OCI-LY1 (cell line): ENCODE measurements around the gene AVP.

Source experiments
- EZH2 ChIP-seq: fragments of 200-600 bp; sonication (generic), shearing (Covaris generic); IDR thresholded peaks from 2 replicates; pipeline ENCODE4 v1.8.0; 2017; ENCODE audit warnings: borderline replicate concordance, mixed run types, mild to moderate bottlenecking, antibody characterized with exemption, low read length, moderate library complexity, mixed read lengths
- TF ChIP-seq, protein P1 (sequence below): fragments of 200-600 bp; sonication (generic), shearing (Covaris generic); IDR thresholded peaks from 2 replicates; pipeline ENCODE4 v1.5.1; 2017; ENCODE audit warnings: mild to moderate bottlenecking, antibody characterized with exemption, low read length, moderate library complexity, mixed read lengths

DNA sequence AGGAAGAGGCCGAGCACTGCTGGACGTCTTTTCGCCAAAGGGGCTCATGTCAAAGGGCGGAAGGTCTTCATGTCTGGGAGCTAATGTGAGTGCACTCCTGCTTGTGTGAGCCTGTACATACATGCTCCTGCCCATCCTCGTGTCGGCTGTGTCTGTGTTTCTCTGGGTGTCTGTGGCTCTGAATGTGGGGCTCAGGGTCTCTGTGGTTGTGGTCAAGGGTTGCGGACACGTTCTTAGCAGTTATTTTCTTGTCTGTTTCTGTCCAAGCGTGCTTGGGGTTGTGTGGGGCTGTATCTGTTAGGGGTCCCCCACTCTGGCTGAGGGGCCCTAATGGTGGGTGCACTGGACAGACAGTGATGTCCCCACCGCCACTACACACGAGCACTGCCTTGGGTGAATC lies 2.9 kb downstream of the AVP start:
- TF ChIP-seq EZH2 = no peak
- TF ChIP-seq, protein P1, sequence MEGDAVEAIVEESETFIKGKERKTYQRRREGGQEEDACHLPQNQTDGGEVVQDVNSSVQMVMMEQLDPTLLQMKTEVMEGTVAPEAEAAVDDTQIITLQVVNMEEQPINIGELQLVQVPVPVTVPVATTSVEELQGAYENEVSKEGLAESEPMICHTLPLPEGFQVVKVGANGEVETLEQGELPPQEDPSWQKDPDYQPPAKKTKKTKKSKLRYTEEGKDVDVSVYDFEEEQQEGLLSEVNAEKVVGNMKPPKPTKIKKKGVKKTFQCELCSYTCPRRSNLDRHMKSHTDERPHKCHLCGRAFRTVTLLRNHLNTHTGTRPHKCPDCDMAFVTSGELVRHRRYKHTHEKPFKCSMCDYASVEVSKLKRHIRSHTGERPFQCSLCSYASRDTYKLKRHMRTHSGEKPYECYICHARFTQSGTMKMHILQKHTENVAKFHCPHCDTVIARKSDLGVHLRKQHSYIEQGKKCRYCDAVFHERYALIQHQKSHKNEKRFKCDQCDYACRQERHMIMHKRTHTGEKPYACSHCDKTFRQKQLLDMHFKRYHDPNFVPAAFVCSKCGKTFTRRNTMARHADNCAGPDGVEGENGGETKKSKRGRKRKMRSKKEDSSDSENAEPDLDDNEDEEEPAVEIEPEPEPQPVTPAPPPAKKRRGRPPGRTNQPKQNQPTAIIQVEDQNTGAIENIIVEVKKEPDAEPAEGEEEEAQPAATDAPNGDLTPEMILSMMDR = no peak
